Muscle layer of duodenum (tissue), 2 donors: ENCODE data around the gene CDK17.
A peak's percentile ranks its signal among the peaks of the same experiment; 100 is the strongest.

Source experiments
- H3K27ac ChIP-seq: one replicate; pipeline ENCODE4 v1.7.0; 2013; ENCODE audit warnings: mild to moderate bottlenecking, low read length
- H3K27me3 ChIP-seq: one replicate; pipeline ENCODE4 v1.7.0; 2013; ENCODE audit warnings: low read depth, mild to moderate bottlenecking, control low read depth, low read length
- H3K36me3 ChIP-seq, 2 donors: one replicate each; pipeline ENCODE4 v1.7.0; 2013; ENCODE audit warnings: low read length in 2 of 2, control low read depth in 1 of 2, mild to moderate bottlenecking in 1 of 2; ENCODE audit not compliant: insufficient read depth in 2 of 2, control insufficient read depth in 1 of 2
- H3K4me1 ChIP-seq, 2 donors: one replicate each; pipeline ENCODE4 v1.7.0; 2013; ENCODE audit warnings: low read length in 2 of 2, mild to moderate bottlenecking in 2 of 2, control low read depth in 1 of 2, moderate library complexity in 1 of 2; ENCODE audit not compliant: insufficient read depth in 2 of 2, control insufficient read depth in 1 of 2
- H3K4me3 ChIP-seq, 2 donors: one replicate each; pipeline ENCODE4 v1.7.0; 2013; ENCODE audit warnings: low read length in 2 of 2, low read depth in 1 of 2, mild to moderate bottlenecking in 1 of 2
- H3K9me3 ChIP-seq, 2 donors: one replicate each; pipeline ENCODE4 v1.7.0; 2013; ENCODE audit warnings: low read length in 2 of 2, control low read depth in 1 of 2, mild to moderate bottlenecking in 1 of 2; ENCODE audit not compliant: control insufficient read depth in 1 of 2
- donor health status: healthy.

The CDK17 gene

DNA sequence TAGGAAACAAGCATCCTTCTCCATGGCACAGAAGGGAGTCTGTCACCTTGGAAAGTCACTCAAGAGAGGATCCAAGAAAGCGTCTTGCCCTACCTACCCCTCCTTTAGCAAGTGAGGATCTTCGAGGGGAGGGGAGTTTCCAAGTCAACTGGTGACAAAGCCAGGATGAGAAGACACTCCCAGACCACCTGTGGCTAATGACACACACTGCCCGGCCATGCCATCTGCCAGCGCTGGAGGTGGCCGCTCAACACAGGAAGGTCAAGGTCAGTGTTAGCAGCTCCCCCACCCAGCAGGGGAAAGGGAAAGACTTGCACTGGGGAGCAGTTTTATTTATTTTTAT, 164.8 kb downstream of the CDK17 start:
- H3K27me3 ChIP-seq = no peaks in the 10 kb centered on the region
- peak overlapping the region in 1 of 2 donors; percentile 12 for H3K4me3 ChIP-seq
- H3K36me3 ChIP-seq = no peaks in the 10 kb centered on the region
- H3K9me3 ChIP-seq = no peaks in the 10 kb centered on the region
- peaks cover 36 to 62% of the 10 kb centered on the region in 2 donors for H3K4me1 ChIP-seq
- H3K27ac ChIP-seq = peak overlapping the region; percentile 86

DNA sequence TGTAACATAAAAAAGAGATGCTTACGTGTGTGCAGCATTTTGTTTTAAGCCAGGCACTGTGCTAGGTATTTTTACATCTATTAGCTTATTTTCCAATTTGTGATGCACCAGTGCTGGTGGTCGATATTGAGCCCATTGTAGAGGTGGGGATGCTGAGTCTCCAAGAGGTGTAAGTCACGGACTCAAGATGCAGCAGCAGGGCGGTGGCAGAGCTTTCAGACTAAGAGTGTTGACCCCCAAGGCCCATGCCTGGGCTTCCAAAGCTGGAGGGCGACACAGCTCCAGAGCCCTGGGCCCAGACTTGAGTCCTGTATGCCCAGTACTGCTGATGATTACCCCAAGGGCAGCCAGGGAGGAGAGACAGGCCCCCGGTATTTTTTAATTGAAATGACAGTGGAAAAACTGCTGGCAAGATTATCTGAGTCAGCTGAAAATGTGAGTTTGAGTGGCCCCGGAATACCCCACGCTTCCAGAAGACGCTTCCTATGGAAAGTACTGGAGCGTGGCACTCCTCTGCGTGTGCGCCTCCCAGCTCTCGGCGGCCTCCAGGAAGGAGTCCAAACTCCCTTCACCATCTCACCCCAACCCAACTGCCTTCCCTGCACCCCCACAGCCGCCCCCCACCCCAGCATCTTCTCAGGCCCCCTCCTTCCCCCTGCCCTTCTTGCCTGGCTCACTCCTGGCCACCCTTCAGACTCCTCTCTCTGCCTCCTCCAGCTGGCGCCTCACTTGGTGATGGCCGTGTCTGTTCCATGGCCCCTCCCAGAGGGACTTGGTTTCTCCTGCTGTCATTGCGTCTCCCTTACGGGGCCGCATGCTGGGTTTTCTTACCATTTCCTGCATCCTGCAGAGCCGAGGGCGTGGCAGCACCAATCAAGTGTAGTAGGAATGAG, 165.4 kb downstream of the CDK17 start:
- H3K4me3 ChIP-seq = peak overlapping the region in 1 of 2 donors; percentile 12
- no peaks in the 10 kb centered on the region for H3K36me3 ChIP-seq
- H3K27ac ChIP-seq = peak overlapping the region; percentile 86
- H3K9me3 ChIP-seq = no peaks in the 10 kb centered on the region
- no peaks in the 10 kb centered on the region for H3K27me3 ChIP-seq
- H3K4me1 ChIP-seq = peaks cover 36 to 58% of the 10 kb centered on the region in 2 donors

GRCh38 chr12:96233939-96234461, 166.2 kb downstream of the CDK17 start:
- H3K4me1 ChIP-seq = peaks cover 32 to 51% of the 10 kb centered on the region in 2 donors
- H3K27me3 ChIP-seq = no peaks in the 10 kb centered on the region
- H3K9me3 ChIP-seq = no peaks in the 10 kb centered on the region
- peak overlapping the region in 1 of 2 donors; percentile 20 for H3K4me3 ChIP-seq
- peaks cover 0 to under 1% of the 10 kb centered on the region in 2 donors for H3K36me3 ChIP-seq
- H3K27ac ChIP-seq = peak overlapping the region; percentile 95

DNA sequence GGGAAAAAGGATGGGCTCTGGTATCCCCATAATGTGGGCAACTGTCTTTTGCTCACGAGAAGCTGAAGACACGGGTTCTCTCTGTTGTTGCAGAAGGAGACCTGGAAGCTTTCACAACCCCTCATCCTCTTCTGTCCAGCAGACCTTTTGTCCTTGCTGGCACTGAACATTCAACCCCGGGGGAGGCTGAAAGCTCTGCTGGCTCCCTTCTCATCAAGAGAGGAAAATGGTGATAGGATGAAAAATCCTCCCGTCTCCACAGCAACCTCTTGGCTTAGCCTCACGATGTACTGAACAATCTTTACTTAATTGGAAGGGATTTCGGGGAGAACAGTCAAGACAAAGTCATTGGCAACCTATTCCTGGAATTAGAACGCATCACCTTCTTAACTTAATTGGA, 167.1 kb downstream of the CDK17 start:
- Histone ChIP-seq H3K36me3 (peaks cover 0 to 6% of the 10 kb centered on the region in 2 donors), H3K4me1 (peaks cover 25 to 44% of the 10 kb centered on the region in 2 donors), H3K9me3 (no peaks in the 10 kb centered on the region), H3K27ac (peak overlapping the region; percentile 95), H3K27me3 (no peaks in the 10 kb centered on the region), H3K4me3 (peak overlapping the region in 1 of 2 donors; percentile 8)

DNA sequence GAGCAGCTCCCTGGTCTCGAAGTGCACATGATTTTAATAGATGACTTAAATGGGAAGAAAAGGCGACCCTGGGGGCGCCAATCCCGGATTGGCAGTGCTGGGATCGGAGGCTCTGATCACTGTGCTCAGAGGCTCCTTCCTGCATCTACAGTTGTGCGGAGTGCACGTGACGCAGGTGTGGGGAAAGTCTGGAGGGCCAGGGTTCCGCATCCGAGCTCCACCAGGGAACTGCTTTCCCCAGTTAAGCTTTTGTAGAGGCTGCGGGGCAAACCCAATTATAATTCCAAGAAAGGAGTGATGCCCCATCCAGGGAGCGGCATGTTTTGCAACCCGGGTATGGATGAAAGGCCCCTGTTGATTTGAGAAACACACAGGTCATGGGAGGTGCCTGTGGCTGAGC, 169.6 kb downstream of the CDK17 start:
- peaks cover 12 to 26% of the 10 kb centered on the region in 2 donors for H3K4me1 ChIP-seq
- H3K36me3 ChIP-seq = peaks cover 0 to 12% of the 10 kb centered on the region in 2 donors
- no peak overlapping the region for H3K4me3 ChIP-seq
- no peak overlapping the region for H3K27ac ChIP-seq
- no peaks in the 10 kb centered on the region for H3K9me3 ChIP-seq
- no peaks in the 10 kb centered on the region for H3K27me3 ChIP-seq

- Histone ChIP-seq H3K9me3 (no peaks in the 10 kb centered on the region), H3K27ac (no peak overlapping the region), H3K4me1 (peaks cover 3 to 31% of the 10 kb centered on the region in 2 donors), H3K27me3 (no peaks in the 10 kb centered on the region), H3K36me3 (peaks cover 0 to 12% of the 10 kb centered on the region in 2 donors), H3K4me3 (no peak overlapping the region)
Measured at GRCh38 chr12:96228566-96229248, 171.5 kb downstream of the CDK17 start.
